CD1c-positive myeloid dendritic cell (primary cell): ENCODE results near the gene EVI5.
"Not testable (repeated sequence)": the region's sequence is repeated elsewhere in the genome, so short reads cannot be mapped to it uniquely, and the experiment has no call there.

Source experiments
- DNase-seq: peaks from one replicate; pipeline ENCODE4 v3.0.0-alpha.2; 2016; ENCODE audit errors: extremely low spot score

EVI5 gene

GRCh38 chr1:92577261-92577895 is 207.5 kb downstream of the EVI5 start:
- no peak for DNase-seq

- DNase-seq = no peak
Measured at GRCh38 chr1:92575123-92575522, 209.8 kb downstream of the EVI5 start.

GRCh38 chr1:92572520-92572919 is 212.4 kb downstream of the EVI5 start:
- DNase-seq = no peak

GRCh38 chr1:92571578-92571977 is 213.3 kb downstream of the EVI5 start:
- DNase-seq = no peak

- no peak for DNase-seq
Measured at GRCh38 chr1:92567211-92567868, 217.6 kb downstream of the EVI5 start.

GRCh38 chr1:92563457-92564216 is 221.3 kb downstream of the EVI5 start:
- peak; percentile 39 for DNase-seq

- no peak for DNase-seq
Measured at GRCh38 chr1:92556350-92556749, 228.6 kb downstream of the EVI5 start.

GRCh38 chr1:92554216-92554615 is 230.7 kb downstream of the EVI5 start:
- DNase-seq = no peak

- no peak for DNase-seq
Measured at GRCh38 chr1:92551916-92552315, 233.0 kb downstream of the EVI5 start.

GRCh38 chr1:92544756-92545165 is 240.1 kb downstream of the EVI5 start:
- DNase-seq = no peak

- DNase-seq = no peak
Measured at GRCh38 chr1:92543131-92544055, 241.5 kb downstream of the EVI5 start.

- DNase-seq = no peak
Measured at GRCh38 chr1:92538413-92539061, 246.4 kb downstream of the EVI5 start.

- peak; percentile 13 for DNase-seq
Measured at GRCh38 chr1:92538048-92538412, 246.9 kb downstream of the EVI5 start.

- peak; percentile 50 for DNase-seq
Measured at GRCh38 chr1:92536980-92537884, 247.7 kb downstream of the EVI5 start.

- no peak for DNase-seq
Measured at GRCh38 chr1:92536211-92536979, 248.5 kb downstream of the EVI5 start.

- not testable (repeated sequence) for DNase-seq
Measured at GRCh38 chr1:92532371-92532770, 252.5 kb downstream of the EVI5 start.

- not testable (repeated sequence) for DNase-seq
Measured at GRCh38 chr1:92531939-92532338, 253.0 kb downstream of the EVI5 start.

- DNase-seq = no peak
Measured at GRCh38 chr1:92527670-92528069, 257.2 kb downstream of the EVI5 start.

GRCh38 chr1:92524944-92525590 is 259.8 kb downstream of the EVI5 start:
- not testable (repeated sequence) for DNase-seq
